ENCODE data around the gene SMIM23.

- TF ChIP-seq CTCF (IDR thresholded peaks at IDR 0.05): no peak
- no peak for TF ChIP-seq POLR2AphosphoS5 (IDR thresholded peaks at IDR 0.05)
- TF ChIP-seq POLR2A (IDR thresholded peaks at IDR 0.05): no peak
- no peak for TF ChIP-seq EP300 (IDR thresholded peaks at IDR 0.05)
Observed at GRCh38 chr5:171839112-171839511, 53.5 kb downstream of the SMIM23 start.

Data from suprapubic skin (tissue), 4 donors.